ENCODE results near the gene RAB3IL1. TPM values are rescaled to one million over a fixed set of nuclear protein-coding genes. Genes with fewer than 3 reads are reported as not detected.

The RAB3IL1 gene
- total RNA-seq, 1 donor from 2014 or later, result 1.9 TPM

DNA sequence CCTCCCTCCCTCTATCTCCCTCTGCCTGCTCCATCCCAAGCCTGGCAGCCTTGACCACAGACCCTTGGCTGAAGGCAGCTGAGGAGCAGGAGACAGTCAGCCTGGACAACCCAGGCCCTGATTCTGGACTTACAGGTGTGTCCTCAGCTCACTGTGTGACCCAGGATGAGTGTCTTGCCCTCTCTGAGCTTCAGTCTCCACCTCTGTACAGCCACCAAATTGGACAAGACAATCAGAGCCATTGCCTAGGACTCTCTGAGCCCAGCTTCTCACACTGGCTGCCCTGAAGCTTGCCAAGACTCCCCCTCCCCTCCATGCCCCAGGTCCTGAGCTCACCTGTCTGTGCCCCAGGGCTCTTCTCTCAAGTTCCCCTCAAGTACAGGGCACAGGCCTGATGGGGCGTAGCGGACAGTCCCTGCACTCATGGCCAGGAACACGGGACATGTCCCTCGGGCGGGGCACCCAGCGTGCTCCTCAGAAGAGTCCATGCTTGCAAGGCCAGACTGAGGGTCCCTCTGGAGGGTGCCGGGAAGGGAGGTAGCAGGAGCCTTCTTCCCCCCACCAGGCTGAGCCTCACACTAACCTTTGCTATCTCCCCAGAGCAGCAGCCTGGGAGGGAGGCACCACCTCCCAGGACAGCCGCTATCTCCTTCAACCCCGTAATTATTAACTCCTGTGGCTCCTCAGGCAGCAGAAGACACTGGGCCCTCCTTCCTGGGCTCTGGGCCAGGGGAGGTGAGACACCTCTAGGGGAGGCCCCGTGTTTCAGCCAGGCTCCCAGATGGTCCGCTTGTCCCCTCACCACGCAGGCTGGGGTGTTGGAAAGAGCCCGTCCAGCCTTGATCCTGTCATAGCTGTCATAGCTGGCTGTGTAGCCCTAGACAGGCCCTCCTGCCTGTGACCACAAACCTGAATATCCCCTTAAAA is 2.6 kb upstream of the RAB3IL1 start:
- DNase-seq (ENCODE audit: low read depth in 2 of 2), result no peak

DNA sequence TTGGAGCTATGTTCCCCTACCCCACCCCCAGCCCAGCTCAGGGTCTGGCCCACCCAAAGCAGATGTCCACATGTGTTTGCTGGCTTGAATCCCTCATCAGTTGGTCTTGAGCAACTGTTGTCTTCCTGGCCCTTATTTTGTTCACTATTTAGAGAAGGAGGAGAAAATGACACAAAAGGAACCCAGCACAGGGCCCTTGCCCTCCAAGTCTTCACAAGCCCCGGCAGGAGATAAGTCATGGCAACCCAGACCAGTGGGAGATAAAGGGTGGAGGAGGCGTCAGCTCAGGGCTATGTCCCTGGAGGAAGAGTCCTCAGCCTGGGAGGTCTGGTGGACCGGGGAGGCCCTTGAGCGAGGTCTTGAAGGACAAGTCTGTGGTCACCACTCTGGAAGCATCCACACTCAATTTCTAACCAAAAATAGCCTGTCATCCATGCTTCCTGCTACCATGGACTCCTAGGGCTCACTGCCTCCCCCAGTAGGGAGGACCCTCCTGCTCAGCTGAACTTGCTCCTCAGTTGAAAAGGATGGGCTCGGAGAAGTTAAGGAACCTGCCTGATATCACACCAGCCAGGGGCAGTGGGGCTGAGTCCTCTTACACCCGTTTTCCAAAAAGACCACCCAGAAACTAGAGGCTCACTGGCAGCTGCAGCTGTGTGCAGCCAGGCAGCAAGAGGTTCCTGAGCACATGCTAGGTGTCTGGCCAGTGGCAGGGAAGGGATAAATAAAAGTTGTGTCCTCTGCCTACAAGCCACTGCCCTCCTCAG is 1.8 kb upstream of the RAB3IL1 start:
- no peak for DNase-seq (ENCODE audit: low read depth in 2 of 2)

DNA sequence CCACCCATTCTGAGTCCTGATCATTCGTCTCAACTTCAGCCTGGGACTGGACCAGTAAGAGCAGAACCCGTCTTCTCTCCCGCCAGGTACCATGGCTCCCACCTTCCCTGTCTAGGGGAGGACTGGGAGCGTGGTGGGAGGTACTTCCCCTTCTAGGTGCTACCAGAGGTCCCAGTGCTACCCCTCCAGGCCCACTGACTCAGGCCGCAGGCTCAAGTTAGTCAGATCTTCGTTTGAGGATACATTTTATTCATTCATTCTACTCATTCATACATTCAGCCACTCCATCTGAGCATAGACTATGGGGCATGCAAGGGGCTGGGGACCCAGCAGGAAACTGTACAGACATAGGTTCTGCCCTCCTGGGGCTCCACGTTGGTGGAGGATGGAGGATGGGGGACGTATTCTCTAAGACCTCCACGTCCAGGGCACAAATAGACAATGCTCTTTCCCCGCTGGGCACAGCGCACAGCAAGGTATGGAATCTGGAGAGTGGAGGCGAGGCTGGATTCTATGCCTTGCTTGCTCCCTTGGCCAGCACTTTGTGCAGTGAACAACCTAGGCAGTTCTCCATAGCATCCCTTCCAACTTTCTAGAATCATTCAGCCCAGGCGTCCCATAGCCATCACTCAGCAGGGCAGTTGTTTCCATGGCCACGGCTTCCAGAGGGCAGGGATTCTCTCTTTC is 1.0 kb upstream of the RAB3IL1 start:
- no peak for DNase-seq (ENCODE audit: low read depth in 2 of 2)

DNA sequence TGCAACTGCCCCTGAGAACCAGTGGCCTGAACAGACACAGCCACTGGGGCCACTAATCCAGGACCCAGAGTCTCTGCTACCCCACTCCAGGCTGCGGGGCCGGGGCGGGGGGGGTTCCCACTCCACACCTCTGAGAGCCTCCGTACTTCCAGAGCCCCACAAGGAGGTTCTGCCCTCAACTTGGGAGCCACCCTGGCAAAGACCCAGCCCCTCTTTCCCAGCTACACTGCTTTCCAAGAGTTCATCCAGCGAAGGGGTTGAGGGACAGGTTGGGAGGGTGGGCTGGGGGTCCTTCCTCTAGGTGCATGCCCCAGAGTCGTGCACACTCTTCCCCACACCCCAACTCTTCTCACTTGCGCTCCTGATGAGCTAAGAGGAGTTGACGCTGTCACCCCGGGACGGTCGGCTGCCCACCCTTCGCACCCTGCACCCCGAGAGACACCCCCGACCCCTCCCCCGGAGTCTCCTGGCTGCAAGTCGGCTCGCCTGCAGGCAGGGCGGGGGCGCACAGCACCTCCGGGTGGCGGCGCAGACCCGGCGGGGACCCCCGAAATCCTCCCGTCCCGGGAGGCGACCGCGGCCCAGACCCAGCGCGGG is 531 bp downstream of the RAB3IL1 start:
- no peak for DNase-seq (ENCODE audit: low read depth in 2 of 2)

DNA sequence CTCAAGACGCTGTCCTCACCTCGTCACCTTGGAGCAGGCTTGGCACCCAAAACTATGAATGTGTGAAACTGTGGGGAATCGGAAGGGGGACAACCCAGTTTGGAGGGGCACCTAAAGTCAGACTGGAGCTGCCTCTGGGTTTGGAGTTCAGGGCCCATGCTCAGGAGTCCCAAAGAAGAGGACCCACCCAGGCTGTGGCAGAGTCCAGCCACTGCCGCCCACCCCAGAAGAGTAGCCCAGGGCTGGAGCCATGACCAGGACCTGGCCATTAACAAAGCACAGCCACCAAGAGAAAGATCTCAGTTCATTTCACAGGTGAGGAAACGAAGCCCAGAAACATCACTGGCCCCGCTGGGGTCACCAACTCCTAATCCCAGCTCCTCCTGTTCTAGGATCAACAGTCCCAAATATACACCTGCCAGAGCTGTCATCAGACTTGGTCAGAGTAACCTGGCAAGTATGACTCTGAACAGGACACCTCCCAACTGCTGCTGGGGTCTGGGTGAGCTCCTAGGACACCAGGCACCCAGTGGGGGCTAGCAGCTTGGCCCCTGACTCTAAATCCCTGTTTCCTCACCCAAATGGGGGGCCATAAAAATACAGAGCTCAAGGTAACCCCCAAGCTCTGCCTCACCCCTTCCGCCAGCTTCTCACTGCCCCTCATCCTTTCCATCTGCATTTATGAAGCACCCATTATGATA is 2.7 kb downstream of the RAB3IL1 start:
- DNase-seq (ENCODE audit: low read depth in 2 of 2), result no peak

DNA sequence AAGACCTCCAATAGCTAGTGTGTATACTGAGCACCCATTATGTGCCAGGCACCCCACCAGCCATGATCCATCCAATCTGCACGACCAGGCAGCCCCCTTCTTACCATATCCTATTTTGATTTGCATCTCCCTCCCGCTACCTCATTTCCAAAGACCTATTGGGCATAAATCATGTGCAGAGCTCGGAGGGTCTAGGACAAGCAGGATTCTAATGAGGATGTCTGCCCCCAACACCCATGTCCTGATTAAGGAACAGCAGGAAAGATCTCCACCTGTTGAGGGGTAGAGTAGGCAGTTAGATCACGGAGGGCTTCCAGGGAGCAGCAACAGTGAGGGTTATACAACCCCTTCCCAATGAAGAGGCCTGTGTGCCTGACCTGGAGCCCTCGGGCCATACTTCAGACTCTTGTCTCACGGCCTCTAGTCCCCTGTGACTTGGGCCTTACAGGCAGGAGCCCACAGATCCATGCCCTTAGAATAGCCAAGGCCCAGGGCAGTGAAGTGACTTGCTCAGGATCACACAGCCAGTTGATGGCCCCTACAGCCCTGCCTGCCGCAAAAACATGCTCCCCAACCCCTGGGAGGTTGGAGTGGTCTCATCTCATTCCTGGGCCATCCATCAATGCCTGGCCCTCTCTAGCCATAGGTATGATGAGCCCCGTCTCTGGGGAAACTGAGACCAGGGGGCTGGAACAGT is 3.5 kb downstream of the RAB3IL1 start:
- DNase-seq (ENCODE audit: low read depth in 2 of 2), result no peak

DNA sequence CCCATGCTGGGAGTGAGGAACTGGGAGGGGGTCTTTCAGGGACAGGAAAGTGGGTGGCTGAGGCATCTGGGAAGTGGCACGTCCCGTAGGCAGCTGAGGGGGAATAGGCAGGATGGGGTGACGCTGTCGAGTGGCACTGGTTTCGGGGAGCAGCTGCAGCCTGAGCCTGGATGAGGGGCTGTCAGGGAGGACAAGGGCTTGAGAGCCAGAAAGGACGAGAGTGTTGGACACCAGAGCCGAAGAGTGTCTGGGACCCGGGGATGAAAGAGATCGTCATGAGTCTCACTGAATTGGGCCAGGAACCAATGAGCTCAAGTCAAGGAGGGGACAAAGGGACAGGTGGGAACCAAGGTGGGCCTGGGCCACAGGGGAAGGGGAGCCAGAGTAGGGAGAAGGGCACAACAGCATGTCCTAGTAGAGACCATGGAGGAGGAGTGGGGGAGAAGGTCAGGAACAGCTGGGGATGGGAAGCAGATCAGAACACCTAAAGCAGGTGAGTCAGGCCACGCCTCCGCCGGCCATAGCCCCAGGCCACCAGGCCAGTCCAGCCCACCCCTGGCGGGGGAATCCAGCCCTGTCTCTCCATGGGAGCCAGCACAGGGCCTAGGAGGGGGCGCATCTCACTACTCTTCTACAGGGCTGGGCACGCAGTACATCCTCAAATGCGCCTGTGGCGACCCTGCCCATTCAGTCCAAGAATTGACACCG is 4.2 kb downstream of the RAB3IL1 start:
- DNase-seq (ENCODE audit: low read depth in 2 of 2), result no peak

DNA sequence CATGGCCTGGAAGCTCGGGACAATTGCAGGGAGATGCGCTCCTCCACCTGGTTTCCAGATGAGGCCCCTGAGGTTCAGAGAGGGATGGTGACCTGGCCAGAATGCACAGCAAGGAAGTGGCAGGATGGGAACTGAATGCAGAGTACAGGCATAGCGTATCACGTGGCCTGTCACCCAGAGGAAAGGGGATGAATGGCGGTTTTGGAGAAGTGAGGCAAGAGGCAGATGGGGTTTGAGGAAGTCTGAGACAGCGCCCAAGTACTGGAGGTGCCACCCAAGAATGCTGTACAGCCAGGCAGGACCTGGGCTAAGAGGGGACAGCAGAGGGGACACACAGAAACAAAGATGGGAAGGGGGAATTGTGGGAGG is 4.9 kb downstream of the RAB3IL1 start:
- DNase-seq (ENCODE audit: low read depth in 2 of 2), result no peak

DNA sequence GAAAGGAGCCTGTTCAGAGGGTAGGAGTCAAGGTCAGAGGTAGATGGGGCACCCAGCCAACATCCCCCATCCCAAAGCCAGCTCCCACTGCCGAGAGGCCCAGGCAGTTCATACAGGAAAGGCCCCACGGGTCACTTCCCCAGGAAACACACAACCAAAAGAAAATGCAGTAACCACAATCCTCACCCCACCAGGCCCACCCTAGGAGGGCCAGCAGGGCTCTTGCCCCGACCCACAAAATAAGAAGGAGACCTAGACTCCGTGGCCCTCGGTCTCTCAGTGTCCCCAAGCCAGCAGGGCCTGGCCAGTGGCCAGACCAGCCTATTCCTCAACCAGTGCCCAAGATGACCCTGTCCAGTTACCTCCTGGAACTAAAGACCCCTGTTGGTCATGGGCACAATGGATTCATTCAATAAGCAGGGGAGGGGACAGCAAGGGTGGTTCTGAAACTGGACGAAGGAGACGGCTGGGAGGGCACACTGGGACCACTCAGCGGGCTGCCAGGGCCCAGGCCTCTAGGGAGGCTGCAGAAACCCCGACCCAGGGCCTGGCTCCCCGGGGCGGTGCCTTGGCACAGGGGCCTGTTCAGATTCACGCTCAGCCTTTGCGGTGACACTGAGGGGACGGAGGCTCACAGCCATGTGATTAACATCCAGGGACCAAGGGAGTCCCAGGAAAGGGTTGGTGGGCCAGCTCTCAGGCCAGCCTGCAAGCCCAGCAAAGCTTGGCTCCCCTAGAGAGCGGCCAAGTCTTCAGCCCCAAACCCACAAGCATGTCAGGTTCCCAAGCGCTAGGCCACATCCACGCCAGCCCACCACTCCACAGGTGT is 5.5 kb downstream of the RAB3IL1 start:
- no peak for DNase-seq (ENCODE audit: low read depth in 2 of 2)

DNA sequence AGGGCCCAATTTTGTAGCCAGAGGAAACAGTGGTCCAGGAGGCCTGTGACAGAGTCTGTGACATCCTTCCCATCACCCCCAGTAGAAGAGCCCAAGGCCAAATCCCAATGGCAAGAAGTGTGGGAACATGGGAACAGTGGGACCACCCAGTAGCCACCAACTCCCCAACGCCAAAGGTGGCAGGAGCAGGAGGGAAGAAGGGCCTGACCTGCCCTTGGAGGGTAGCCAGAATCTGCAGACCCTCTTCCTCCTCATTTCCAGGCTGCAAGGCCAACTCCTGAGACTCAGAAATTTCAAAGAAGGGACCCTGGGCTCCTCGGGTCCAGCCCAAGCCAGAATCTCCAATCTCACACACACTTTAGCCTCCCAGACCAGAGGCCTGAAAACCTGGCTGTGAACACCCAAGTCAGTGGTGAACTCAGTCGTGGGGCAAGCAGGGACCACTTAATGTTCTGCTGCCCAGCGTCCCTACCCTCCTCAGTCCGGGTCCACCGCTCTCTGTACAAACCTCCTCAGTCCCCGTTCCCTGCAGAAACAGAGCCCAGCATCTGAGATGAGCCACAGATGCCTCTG is 6.2 kb downstream of the RAB3IL1 start:
- DNase-seq (ENCODE audit: low read depth in 2 of 2), result no peak

DNA sequence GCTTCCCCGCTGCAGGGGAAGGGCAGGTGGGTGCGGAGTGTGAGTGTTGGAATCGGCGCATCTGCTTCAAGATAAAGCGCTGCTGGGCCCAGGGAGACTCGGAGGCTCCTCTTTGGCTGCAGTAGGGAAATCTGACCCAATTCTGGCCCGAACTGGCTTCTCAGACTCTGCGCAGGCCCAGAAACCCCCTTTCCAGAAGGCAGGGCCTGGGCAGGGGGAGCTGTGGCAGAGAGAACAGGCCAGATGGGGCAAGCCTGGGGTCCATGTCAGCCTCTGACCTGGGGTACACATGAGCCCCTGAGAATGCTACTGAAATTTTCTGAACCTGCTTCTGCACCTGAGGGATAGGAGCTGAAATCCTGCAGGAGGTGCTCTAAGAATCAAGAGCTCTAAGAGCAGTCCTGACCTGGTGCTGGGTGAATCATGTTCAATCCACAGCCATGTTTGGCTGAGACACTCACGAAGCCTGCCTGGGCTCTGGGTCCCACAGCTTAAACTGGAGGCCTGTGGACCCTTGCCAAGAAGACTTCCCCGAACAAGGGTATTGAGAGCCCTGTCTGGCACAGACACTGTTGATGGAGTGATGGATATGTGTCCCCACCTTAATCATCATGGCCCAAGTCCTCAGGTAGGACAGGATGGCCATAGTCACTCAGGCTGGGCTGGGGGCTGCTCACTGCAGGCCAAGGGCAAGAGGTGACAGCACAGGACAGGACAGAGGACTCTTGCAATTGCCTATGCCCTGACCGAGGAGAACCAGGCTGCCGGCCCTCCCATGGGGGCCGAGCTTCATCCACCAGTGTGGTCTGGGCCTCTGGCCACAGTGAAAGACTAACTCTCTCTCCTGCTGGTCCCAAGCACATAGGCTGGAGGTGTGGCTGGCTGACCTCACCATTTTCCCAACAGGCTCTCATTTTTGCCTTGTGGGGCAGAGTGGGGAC is 6.9 kb downstream of the RAB3IL1 start:
- DNase-seq (ENCODE audit: low read depth in 2 of 2), result no peak

DNA sequence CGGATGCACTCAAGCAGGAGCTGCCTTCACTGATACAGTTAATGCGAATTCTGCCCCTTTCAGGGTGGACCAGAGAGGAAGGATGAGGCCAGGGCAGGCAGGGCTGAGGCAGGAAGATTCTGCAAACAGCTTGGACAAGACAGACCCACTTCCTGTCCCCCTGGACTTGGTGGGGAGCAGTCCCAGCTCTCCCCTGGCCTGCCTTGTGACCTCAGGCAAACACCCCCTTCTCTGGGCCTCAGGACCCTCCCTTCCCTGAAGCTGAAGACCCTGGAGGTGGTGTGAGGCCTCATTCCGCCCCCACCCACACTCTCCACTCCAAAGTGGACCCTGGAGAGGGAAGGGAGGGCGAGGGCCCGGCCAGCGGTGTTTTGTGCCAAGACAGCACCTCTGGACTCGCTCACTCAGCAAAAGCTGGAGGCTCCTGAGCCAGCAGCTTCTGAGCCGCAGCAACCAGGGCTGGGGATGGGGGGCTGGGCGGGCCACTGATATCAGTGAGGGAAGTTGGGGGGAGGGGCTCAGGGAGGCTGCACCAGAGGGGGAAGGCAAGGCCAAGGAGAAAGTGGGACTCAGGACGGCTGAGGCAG is 8.5 kb downstream of the RAB3IL1 start:
- no peak for DNase-seq (ENCODE audit: low read depth in 2 of 2)

DNA sequence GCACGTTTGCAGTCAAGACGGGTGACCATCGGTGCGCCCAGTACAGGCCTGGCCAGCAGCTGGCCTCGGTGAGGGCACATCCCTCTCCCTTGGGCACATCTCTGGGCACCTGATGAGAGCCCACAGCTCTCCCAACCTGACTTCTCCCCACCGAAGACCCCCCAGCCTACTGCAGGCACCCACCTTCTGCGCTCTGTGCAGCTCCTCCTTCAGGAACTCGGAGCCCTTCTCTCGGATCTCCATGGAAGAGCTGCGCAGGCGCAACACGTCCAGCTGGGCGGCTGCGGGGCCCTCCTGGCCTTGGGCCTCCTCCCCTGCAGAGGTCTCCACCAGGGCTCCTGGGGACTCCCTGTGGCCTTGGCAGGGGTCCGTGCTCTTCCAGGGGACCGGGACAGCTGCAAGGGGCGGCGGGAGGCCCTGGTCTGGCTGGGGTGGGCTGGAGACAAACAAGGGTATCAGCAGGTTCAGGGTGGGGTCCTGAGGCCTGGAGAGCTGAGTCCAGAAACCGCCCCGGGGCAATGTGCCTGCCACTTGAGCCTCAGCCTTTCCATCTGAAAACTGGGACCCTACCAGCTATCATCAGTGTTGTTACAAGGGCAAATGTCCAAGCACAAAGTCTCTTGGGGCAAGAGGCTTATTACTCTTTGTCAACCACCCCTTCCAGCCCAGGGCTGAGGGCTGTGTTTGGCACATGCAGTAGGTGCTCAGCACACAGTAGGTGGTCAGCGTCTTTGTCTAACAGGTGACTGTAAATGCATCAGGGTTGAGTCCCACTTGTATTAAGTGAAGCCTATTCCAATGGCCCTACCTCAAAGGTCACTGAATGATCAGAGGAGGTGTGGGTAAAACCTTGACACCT is 9.3 kb downstream of the RAB3IL1 start:
- no peak for DNase-seq (ENCODE audit: low read depth in 2 of 2)

DNA sequence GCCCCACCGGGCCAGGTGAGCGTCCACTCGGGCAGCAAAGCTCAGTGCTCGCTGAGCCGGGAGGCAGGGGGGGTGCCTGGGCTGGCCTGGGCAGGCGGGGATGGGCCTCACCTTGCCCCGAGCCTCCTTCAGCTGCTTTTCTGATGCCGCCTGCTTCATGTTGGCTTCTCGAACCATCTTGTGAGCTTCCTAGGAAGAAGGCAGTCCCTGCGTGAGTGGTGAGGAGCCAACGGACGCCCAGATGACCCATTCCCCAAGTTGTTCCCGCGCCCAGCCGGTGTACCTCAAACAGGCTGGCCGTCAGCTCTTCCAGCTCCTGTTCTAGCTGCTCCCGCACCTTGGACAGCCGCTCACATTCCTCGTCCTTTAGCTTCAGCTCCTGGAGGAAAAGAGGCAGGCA is 10.1 kb downstream of the RAB3IL1 start:
- DNase-seq (ENCODE audit: low read depth in 2 of 2), result no peak

DNA sequence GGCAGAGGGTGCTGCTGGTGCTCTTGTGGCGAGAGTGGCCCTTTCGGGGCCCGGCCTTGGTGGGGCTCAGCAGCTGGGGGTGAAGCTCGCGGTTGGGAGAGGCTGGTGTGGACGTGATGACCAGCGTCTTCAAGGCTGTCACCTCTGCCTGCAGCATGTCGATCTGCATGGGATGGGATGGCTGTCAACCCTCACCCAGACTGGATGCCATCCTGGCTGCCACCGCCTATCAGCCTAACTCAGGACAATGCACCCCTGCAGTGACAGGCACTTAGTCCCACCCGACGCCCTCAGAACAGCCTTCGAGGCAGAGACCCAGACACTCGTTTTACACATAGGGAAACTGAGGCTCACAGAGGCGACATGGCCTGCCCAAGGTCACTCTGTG is 10.8 kb downstream of the RAB3IL1 start:
- no peak for DNase-seq (ENCODE audit: low read depth in 2 of 2)

DNA sequence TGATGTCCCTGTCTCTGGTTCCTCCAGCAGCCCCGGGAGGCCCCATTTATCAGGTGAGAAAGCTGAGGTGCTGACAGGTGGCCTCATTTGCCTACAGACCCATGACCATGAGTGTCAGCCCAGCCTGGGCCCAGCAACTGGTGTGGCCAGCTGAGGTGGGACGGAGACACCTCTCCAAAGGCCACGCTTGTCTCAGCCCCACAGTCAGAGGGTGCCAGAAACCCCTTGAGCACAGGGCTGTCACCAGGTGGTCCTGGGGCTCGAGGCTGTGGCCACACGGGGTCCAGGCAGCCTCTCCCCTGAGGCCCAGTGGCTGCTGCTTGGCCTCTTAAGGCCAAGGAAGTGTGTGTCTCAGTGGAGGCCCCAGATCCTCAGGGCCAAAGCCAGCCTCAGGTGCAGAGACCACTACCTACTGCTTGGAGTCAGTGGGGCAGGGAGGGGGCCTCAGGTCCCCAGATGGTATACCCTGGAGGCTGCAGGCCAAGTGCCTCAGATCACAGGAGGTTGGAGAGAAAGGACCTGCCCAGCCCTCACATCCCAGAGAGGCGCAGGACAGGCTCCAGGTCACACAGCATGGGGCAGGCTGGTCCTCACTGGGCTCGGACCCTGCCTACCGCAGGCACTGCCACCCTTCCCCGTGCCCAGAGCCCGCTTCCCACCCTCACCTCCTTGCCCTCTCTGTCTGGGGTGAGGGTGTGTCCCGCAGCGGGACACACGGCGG is 11.4 kb downstream of the RAB3IL1 start:
- DNase-seq (ENCODE audit: low read depth in 2 of 2), result no peak
